Measurements from ENCODE around the gene PRKCA.
"Not testable (repeated sequence)": the region's sequence is repeated elsewhere in the genome, so short reads cannot be mapped to it uniquely, and the experiment has no call there.

The PRKCA gene

GRCh38 chr17:66458782-66459181, 156.4 kb downstream of the PRKCA start:
- in situ Hi-C loops (cut with MboI; ENCODE audit: low sequenced_read_pairs) = no loop called here

- in situ Hi-C loops (cut with MboI; ENCODE audit: low sequenced_read_pairs) = no loop called here
Measured at GRCh38 chr17:66459811-66460270, 157.4 kb downstream of the PRKCA start.

- in situ Hi-C loops (cut with MboI; ENCODE audit: low sequenced_read_pairs) = no loop called here
Measured at GRCh38 chr17:66460558-66460957, 158.1 kb downstream of the PRKCA start.

GRCh38 chr17:66461343-66461995, 159.1 kb downstream of the PRKCA start:
- in situ Hi-C loops (cut with MboI; ENCODE audit: low sequenced_read_pairs) = no loop called here

- in situ Hi-C loops (cut with MboI; ENCODE audit: low sequenced_read_pairs) = no loop called here
Measured at GRCh38 chr17:66462010-66462409, 159.6 kb downstream of the PRKCA start.

GRCh38 chr17:66464921-66465320, 162.5 kb downstream of the PRKCA start:
- in situ Hi-C loops (cut with MboI; ENCODE audit: low sequenced_read_pairs) = no loop called here

GRCh38 chr17:66465701-66466100, 163.3 kb downstream of the PRKCA start:
- in situ Hi-C loops (cut with MboI; ENCODE audit: low sequenced_read_pairs) = no loop called here

- in situ Hi-C loops (cut with MboI; ENCODE audit: low sequenced_read_pairs) = no loop called here
Measured at GRCh38 chr17:66466106-66466820, 163.8 kb downstream of the PRKCA start.

GRCh38 chr17:66466840-66467367, 164.5 kb downstream of the PRKCA start:
- in situ Hi-C loops (cut with MboI; ENCODE audit: low sequenced_read_pairs) = no loop called here

GRCh38 chr17:66467766-66468165, 165.4 kb downstream of the PRKCA start:
- in situ Hi-C loops (cut with MboI; ENCODE audit: low sequenced_read_pairs) = no loop called here

- in situ Hi-C loops (cut with MboI; ENCODE audit: low sequenced_read_pairs) = no loop called here
Measured at GRCh38 chr17:66468241-66469087, 166.1 kb downstream of the PRKCA start.

- in situ Hi-C loops (cut with MboI; ENCODE audit: low sequenced_read_pairs) = no loop called here
Measured at GRCh38 chr17:66469088-66469442, 166.7 kb downstream of the PRKCA start.

GRCh38 chr17:66469461-66469860, 167.0 kb downstream of the PRKCA start:
- in situ Hi-C loops (cut with MboI; ENCODE audit: low sequenced_read_pairs) = no loop called here

GRCh38 chr17:66469890-66470289, 167.5 kb downstream of the PRKCA start:
- in situ Hi-C loops (cut with MboI; ENCODE audit: low sequenced_read_pairs) = no loop called here

- in situ Hi-C loops (cut with MboI; ENCODE audit: low sequenced_read_pairs) = no loop called here
Measured at GRCh38 chr17:66472123-66472522, 169.7 kb downstream of the PRKCA start.

GRCh38 chr17:66474258-66474657, 171.8 kb downstream of the PRKCA start:
- in situ Hi-C loops (cut with MboI; ENCODE audit: low sequenced_read_pairs) = no loop called here

- in situ Hi-C loops (cut with MboI; ENCODE audit: low sequenced_read_pairs) = no loop called here
Measured at GRCh38 chr17:66474806-66475497, 172.5 kb downstream of the PRKCA start.

GRCh38 chr17:66476014-66476413, 173.6 kb downstream of the PRKCA start:
- in situ Hi-C loops (cut with MboI; ENCODE audit: low sequenced_read_pairs) = no loop called here

- in situ Hi-C loops (cut with MboI; ENCODE audit: low sequenced_read_pairs) = no loop called here
Measured at GRCh38 chr17:66477615-66478283, 175.3 kb downstream of the PRKCA start.

- in situ Hi-C loops (cut with MboI; ENCODE audit: low sequenced_read_pairs) = not testable (repeated sequence)
Measured at GRCh38 chr17:66479230-66479889, 176.9 kb downstream of the PRKCA start.

Measured in hTERT RPE-1 (cell line).